SK-N-SH treated with all-trans-retinoic acid at 6 μM for 48 hours (cell line): ENCODE results near the gene NEB.

Source experiments
- BACH2 ChIP-seq: fragments of 250-450 bp; sonication (Bioruptor Pico); IDR thresholded peaks from 2 replicates; pipeline ENCODE4 v1.9.0; 2021; ENCODE audit warnings: mild to moderate bottlenecking, borderline replicate concordance
- CREB5 ChIP-seq: fragments of 250-450 bp; sonication (Bioruptor Pico); IDR thresholded peaks from 2 replicates; pipeline ENCODE4 v1.5.1; 2020; ENCODE audit warnings: low read depth, mild to moderate bottlenecking, moderate library complexity
- ESRRG ChIP-seq: fragments of 250-450 bp; sonication (Bioruptor Pico); IDR thresholded peaks from 2 replicates; pipeline ENCODE4 v1.6.1; 2021; ENCODE audit warnings: mild to moderate bottlenecking
- PPARA ChIP-seq: fragments of 250-450 bp; sonication (Bioruptor Pico); IDR thresholded peaks from 2 replicates; pipeline ENCODE4 v1.5.0; 2020; ENCODE audit warnings: mild to moderate bottlenecking, borderline replicate concordance
- ZC3H10 ChIP-seq: fragments of 250-450 bp; sonication (Bioruptor Pico); IDR thresholded peaks from 2 replicates; pipeline ENCODE4 v1.5.1; 2021; ENCODE audit warnings: mild to moderate bottlenecking, moderate library complexity
- ZFP30 ChIP-seq: fragments of 450-650 bp; formaldehyde crosslinking; IDR thresholded peaks from 2 replicates; pipeline ENCODE4 v1.5.0; 2022; ENCODE audit warnings: mild to moderate bottlenecking, moderate library complexity
- ZNF70 ChIP-seq: fragments of 450-650 bp; formaldehyde crosslinking; IDR thresholded peaks from 2 replicates; pipeline ENCODE4 v1.5.0; 2020; ENCODE audit warnings: mild to moderate bottlenecking, moderate library complexity
- TF ChIP-seq, protein P1 (sequence below): fragments of 250-450 bp; sonication (Bioruptor Pico); IDR thresholded peaks from 2 replicates; pipeline ENCODE4 v1.8.0; 2020; ENCODE audit warnings: mild to moderate bottlenecking, moderate library complexity, borderline replicate concordance
- TF ChIP-seq, protein P2 (sequence below): fragments of 250-450 bp; sonication (Bioruptor Pico); IDR thresholded peaks from 2 replicates; pipeline ENCODE4 v1.5.0; 2020; ENCODE audit warnings: mild to moderate bottlenecking, moderate library complexity

DNA sequence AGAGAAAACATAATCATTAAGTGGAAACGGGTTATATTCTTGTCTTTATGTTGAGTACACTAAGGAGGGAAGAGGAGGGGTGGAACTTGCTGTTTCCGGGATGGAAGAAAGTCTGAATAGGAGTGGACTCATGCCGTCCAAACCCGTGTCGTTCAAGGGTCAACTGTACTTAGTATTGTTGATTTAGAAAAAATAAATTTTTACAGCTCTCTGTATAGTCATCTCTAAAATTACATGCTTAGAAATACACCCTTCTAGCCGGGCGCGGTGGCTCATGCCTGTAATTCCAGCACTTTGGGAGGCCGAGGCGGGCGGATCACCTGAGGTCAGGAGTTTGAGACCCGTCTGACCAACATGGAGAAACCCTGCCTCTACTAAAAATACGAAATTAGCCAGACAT lies 295.1 kb downstream of the NEB start:
- TF ChIP-seq BACH2 (no peak), CREB5 (CRISPR knock-in tag) (no peak), ZFP30 (no peak), PPARA (CRISPR knock-in tag) (no peak), ZC3H10 (CRISPR knock-in tag) (no peak), ESRRG (CRISPR knock-in tag) (no peak), ZNF70 (no peak)
- TF ChIP-seq, protein P1, sequence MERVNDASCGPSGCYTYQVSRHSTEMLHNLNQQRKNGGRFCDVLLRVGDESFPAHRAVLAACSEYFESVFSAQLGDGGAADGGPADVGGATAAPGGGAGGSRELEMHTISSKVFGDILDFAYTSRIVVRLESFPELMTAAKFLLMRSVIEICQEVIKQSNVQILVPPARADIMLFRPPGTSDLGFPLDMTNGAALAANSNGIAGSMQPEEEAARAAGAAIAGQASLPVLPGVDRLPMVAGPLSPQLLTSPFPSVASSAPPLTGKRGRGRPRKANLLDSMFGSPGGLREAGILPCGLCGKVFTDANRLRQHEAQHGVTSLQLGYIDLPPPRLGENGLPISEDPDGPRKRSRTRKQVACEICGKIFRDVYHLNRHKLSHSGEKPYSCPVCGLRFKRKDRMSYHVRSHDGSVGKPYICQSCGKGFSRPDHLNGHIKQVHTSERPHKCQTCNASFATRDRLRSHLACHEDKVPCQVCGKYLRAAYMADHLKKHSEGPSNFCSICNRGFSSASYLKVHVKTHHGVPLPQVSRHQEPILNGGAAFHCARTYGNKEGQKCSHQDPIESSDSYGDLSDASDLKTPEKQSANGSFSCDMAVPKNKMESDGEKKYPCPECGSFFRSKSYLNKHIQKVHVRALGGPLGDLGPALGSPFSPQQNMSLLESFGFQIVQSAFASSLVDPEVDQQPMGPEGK (CRISPR knock-in tag): no peak
- TF ChIP-seq, protein P2, sequence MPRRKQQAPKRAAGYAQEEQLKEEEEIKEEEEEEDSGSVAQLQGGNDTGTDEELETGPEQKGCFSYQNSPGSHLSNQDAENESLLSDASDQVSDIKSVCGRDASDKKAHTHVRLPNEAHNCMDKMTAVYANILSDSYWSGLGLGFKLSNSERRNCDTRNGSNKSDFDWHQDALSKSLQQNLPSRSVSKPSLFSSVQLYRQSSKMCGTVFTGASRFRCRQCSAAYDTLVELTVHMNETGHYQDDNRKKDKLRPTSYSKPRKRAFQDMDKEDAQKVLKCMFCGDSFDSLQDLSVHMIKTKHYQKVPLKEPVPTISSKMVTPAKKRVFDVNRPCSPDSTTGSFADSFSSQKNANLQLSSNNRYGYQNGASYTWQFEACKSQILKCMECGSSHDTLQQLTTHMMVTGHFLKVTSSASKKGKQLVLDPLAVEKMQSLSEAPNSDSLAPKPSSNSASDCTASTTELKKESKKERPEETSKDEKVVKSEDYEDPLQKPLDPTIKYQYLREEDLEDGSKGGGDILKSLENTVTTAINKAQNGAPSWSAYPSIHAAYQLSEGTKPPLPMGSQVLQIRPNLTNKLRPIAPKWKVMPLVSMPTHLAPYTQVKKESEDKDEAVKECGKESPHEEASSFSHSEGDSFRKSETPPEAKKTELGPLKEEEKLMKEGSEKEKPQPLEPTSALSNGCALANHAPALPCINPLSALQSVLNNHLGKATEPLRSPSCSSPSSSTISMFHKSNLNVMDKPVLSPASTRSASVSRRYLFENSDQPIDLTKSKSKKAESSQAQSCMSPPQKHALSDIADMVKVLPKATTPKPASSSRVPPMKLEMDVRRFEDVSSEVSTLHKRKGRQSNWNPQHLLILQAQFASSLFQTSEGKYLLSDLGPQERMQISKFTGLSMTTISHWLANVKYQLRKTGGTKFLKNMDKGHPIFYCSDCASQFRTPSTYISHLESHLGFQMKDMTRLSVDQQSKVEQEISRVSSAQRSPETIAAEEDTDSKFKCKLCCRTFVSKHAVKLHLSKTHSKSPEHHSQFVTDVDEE: no peak
